NCI-H2196 treated with DMSO at 0.1 percent for 48 hours (cell line): ENCODE results near the gene CXXC4.

Experiments used
- DNase-seq: peaks from one replicate; lab custom pipeline; 2025; ENCODE audit not compliant: unreplicated experiment; lab: John Stamatoyannopoulos, UW

Gene CXXC4

DNA sequence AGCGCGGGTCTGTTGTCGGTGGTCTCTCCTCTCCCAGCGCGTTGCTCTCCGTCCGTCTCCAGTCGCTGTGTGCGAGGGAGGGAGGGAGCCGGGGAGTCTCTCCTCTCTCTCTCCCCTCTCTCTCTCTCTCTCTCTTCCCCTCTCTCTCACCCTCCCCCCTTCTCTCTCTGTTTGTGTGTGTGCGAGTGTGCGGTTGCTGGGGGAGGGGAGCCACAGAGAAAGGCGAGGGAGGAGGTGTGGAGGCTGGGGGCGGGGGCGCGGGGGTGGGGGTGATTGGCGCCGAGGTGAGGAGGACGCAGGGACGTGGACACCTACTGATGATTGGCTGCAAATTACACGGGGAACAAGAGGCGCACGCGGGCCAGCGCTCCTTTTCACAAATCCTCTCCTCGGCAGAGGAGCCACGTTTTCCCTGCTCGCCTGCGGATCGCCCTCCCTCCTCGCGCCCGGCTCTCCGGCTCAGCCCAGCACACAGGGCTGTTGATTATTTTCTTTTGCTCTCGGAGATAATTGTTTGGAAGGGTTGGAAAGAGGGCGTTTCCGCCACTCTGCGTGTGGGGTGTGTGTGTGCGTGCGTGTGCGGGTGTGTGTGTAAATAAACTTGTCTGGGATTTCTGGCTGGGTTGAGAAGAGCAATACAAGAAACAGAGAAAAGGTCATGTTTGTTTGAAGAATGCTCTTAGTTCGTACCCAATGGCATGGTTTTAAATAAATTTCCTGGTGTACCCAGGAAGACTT, at the start of gene CXXC4:
Gene CXXC4, minus strand, starts transcription at position 73 of the 738 bp plus-strand sequence. CDS start 3,092 bp downstream, outside the sequence.
- DNase-seq = peak; percentile 68

DNA sequence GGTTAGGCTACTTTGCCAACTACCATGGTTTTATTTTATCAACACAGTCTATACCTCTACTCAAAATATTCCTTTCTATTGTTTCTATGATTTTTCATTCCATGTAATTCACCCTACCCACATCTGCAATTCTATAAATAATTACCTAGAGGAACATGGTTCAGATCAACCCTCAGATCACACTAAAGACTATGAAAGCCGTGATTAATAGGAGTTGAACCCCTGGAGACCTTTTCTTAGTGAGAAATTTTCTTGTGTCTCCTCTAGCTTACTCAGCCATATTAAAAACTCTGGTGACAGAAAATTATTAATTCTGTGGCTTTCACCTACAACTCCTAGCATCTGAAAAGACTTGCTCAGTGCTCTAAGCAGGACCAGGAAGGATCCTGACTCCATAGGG, 38.5 kb upstream of the CXXC4 start:
- DNase-seq = no peak

DNA sequence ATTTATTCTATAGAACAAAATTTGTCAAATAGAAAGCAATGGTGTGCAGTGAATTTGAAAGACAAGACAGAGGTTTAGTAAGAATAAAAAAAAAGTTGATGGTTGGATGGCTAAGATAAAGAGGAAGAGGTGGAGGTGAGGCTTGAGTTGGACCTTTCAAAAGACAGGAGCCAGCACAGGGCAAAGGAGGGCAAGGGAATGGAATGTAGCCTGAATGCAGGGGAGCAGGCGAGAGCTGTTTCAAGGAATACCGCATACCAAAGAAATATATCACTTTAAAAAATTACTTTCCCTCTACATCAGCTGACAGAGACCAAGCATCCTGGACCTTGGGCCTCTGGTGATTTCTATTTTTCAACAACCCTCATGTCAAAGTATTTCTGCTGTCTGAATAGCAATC, 38.0 kb upstream of the CXXC4 start:
- no peak for DNase-seq

DNA sequence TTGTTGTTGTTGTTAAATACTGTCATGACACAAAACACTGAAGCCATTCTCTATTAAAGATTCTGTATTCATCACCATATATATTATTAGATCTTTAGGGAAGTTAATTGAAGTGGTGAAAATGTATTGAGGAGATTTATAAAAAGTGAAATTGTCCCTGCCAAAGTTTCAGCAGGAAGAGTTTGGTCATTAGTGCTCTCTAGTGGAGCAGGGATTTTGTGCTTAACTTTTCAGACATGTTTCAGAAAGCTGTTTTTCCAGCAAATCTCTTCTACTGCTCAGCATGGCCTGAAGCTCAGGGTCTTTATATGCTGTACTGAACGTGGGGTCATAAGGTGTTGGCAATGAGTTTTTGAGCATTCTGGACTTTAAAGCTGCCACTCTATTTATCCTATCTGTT, 36.7 kb upstream of the CXXC4 start:
- no peak for DNase-seq

DNA sequence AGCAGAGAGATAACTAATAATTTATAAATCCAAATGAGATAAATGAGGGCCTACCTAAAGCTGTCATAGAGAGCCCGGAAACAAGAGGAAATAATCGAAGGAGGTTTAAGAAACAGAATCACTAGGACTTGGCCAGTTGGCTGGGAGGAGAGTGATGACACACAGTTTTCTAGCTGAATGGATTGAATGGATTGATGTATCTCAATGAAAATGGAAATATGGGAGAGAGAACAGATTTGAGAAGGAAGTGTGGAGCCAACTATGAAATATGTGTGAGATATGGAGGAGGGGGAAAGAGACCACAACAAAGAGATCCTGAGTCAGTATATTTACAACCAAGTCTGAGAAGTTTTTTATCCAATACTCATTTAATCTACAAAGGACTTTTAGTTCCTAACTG, 35.7 kb upstream of the CXXC4 start:
- no peak for DNase-seq

DNA sequence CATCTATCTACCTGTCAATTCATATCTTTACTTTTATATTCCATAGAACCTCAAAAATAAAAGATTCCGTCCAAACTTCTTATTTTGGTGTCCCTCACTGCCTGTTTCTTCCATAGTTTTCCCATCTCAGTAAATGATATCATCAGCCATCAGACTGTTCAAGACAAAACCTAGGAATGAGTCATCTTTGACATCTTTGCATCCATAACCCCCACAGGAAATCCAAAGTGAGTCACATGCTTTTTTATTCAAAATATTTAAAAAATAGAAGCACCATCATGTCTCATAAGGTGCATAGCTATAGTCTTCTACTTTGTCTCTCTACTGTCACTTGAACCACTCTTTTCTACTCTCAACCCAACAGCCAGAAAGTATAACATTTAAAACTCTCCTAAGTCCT, 29.9 kb upstream of the CXXC4 start:
- DNase-seq = no peak

DNA sequence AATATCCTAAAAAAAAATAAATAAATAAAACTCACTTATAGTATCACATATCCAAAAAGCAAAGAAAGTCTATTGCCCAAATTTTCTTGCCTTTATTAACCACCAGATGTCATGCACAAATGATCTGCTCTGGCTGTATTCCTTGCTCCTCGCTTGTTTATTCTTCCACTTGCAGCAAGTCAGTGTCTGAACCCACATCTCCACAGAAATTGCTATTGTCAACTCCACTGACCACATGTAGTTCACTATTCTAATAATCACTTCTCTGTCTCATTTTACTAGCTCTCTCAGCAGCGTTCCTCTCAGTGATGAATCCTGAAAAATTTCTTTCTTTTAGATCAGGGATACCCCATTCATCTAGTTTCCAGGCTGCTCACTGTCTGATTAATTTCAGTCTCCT, 29.3 kb upstream of the CXXC4 start:
- no peak for DNase-seq

DNA sequence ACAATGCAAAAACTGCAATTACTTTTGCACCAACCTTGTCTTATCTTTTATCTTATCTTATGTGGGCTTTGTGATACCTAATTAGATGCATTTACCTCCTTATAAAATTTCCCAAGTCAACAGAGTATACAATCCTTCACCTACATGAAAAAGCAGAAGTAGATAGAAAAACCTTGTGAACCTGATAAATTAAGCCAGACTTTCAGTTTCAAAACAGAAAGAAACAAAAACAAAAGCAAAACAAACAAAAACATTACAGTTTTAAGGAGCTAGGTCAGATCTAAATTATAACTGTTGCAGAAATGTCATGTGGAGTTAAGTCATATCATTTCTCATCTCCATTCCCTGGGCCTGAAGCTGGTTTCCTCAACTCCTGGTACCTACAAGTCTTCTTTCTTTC, 24.9 kb upstream of the CXXC4 start:
- no peak for DNase-seq

DNA sequence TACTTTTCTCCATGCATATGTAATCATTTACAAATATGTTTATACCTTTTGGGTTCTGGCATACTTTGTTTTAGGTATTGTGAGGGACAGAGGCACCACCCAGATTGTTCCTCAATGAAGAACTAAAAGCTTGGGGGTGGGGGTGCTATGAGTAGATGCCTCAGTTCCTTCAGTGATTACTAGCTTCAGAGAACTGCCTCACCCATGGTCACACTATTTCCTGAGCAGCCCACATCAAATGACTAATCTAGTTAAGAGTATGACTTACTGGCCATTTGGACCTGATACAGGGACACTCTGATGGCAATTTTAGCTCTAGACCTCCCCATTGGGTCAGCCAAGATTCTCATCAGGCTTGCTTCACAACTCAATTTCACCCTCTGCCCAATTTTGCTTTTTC, 22.2 kb upstream of the CXXC4 start:
- DNase-seq = no peak

DNA sequence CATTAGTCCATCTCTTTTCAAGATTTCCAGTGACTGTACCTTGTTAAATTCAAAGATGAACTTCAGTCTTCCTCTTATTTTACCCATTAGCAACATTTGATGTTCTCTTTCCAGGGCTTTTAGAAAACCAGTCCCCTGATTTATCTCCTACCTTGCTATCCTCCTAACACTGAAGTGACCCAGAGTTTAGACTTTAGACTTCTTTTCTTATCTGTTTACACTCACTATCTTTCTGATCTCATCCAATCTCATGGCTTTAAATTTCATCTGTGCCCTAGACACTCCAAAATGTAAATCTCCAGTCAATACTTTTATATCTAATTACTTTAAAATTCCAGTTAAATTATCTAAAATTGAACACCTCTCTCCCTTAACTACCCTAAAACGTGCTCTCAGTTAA, 13.5 kb upstream of the CXXC4 start:
- no peak for DNase-seq

DNA sequence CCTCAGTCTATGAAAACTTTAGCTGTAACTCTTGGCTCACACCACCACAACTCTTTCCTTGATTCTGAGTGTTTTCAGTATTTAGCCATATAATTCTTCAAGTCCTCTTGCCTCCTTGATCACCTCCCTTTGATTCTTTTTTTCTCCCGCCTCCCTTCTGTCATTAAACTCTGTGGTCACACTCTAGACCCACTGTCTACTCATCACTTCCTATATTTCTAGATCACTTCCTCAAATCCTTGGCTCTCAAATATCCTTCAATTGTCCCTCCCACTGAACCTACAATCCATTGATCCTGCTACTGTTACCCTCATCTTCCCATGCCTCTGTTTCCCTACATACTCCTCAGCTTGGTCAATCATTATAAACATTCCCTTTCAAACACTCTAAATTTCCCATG, 12.4 kb upstream of the CXXC4 start:
- no peak for DNase-seq

DNA sequence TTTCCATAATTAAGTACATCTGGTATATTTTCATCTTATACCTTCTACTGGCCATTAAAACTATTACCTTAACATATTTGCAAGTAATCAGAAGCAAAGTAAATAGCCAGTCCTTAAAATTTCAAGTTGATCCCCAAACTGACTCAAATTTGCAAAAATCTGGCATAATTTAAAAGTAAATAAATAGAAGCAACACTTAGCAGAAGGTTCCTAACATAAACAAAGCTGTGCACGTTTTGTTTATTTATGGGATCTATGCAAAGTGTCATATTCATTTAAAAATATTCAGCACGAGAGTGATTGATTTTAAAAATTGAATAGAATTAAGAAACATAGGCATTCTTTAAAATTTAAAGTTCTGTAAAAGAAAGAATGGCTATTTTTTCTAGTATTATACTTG, 9.8 kb upstream of the CXXC4 start:
- DNase-seq = no peak

DNA sequence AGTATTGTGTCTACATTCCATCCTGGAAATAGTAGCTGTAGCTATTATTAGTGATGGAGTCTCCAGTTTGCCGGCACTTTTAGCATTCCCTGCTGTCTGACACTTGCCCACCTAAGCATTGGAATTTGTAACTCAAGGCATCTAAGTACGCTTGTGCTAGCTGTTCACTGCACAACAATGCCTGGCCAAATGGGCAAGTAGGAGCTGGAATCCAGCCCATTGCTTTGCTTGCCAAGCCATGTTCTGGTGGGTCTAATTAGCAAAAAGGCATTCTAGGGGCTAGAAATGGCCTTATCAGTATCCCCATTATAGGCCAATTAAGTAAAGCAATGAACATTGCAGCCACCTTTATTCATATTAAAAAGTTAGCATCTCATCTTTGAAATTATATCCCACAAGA, 7.8 kb upstream of the CXXC4 start:
- no peak for DNase-seq

DNA sequence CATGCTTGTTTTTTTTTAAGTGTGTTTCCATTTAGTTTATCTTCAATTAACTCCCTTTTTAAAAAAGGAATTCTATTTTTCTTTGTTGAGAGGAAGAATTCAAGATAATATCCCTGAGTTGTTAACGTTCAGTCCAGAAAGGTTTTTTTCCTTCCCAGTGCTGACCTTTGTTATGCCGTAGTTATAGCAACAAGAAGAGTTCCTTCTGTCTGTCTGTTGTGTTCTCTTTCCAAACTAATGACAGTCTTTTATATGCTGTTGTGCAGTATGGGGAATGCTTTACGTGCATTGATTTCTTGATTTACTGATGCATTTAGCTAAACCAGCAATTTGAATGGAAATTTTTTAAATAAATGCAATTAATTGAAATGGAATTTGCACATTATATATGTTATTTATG, 6.6 kb upstream of the CXXC4 start:
- no peak for DNase-seq

DNA sequence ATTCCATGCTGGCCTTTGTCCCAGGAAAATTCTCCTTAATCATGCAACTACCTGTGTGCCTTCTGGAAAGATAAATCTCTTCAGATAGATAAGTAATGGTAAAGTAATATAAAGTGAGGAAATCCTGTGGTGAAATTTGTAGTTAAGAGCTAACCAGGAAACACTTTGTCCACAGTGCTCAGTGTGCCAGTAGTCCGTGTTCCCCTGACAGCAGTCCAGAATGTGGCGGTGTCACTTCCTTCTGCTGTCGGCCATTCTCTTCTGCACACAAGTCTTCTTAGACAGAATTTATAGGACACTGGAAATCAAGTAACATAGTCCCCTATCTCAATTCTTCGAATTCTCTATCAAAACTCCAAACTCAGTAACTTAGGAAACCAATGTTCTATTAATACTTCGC, 5.7 kb upstream of the CXXC4 start:
- no peak for DNase-seq

DNA sequence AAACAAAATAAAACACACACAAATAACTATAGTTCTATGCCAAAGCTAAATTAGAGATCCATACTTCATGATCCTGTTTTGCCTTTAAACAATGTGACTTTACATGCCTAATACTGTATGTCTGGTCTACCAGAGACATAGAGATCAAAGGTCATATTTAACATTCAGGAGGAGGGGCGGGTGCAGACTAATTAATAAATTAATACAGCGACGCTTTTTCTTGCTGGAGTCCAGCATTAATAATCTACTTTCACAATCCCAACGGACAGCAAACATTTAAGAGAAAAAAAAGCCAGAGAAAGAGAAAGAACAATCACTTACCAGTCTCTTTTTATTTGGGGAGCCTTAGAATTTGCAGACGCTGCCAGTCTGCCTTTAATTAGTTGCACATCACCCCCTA, 509 bp downstream of the CXXC4 start:
- no peak for DNase-seq

DNA sequence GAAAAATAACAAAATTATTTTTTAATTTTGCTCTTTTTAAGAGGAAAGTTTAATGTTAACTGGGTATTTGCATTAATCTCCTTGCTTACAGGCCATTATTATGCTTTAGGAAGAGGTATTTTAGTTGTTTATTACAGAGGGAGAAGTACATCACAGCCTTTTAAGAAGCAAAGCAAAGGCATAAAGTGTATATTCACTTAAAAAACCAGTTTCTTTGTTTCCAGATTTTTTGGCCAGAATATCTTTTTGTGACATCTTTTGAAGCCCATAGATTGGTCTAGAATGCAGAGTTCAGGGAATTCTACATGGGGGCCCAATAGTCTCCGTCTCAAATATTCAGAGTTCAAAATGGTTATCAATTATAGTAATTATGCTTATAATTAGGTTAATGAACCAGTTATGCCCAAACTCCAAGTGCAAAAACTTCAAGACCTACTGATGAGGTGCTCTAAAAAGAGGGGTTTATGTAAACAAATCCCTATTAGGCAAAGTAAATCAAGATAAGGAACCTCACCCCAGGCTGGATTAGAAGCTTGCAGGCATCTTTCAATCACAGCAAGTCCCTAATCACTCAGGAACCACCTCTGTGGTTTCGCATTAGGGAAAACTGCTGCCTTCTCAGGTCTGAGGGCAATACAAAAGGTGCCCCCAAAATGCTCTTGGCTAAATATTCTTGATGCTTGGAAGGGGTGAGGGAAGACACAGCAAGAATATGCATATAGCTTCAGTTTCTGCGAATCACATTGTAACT, 1.4 kb downstream of the CXXC4 start:
- no peak for DNase-seq

DNA sequence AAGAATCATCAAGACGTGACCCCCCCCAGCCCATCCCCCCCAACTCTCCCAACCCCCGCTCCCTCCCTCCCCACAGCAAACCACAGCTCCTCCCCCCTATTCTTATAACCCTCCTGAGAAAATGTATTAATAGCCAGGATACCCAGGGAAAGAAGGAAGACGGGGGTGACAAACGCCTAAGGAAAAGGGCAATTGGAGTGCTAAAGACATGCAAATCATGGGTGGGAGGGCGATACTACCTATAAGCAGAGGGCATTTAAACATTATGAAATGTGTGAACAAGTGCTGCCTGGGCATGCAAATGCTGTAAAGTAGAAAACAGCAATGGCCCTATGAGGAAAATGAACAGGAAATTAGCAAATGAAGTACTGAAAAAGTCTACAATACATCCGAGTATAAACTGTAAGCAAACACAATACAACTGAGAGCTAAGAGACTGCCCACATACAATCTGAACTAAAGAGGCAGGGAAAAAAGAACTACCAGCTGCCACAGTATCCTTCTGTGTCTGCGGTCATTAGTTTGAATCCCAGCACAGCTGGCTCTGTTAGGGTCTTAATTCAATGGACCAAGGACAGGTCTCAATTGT, 2.4 kb downstream of the CXXC4 start:
- no peak for DNase-seq

DNA sequence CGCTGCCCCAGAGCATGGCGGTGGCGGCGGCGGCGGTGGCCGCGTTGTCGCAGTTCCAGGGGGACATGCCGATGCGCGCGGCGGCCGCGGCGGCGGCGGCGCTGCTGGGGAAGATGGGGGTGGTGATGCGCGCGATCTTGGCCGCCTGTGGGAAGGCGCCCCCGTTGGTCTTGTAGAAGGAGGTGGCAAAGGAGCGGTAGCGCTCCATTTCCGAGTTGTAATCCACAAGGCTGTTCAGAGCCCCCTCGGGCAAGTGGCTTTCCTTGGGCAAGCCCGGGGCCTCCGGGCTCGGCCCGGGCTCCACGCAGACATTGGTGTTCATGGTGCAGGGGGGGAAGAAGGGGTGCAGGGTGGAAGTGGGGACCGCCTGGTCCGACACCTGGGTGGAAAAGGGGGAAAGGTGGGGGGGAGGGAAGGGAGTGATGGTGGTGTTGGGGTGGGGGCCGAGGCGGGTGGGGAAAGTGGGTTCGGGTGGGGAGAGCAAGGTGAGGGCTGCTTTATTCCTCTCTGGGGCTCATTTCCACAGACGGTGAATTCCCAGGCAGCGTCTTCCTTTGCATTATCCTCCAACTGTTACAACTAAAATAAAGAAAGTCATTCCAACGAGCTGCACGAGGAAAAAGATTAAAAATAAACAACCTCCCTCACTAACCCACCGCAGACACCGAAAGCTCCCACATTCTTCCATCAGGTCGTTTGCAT, 3.1 kb downstream of the CXXC4 start:
- DNase-seq = no peak

DNA sequence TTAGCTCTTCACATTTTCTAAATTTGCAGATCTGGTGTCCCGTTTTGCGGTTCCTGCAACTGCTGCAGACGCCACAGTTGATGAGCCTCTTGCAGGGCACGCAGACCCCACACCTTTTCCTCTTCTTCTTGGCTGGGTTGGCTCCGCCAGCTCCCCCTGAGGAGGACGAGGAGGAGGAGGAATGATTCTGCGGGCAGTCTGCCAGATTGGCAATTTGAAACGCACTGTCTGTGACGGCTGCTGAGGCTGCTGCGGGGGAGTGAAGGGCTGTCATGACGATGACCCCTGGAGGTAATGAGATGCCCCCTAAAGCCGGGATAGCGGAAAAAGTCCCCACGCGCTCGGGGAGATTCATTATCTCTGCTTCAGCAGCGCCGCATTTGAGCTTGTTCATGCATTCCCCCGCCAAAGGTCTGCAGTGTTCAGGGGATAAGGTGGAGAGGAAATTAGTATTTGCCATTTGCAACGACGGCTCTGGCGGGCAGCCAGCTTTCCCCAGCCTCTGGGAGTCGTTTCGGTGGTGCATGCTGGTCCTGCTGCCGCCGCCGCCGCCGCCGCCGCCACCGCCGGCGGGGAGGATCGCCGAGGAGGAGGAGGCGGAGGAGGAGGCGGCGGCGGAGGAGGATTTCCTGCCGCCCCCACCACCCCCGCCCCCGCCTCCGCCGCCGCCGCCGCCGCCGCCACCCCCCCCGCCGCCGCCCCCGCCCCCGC, 3.8 kb downstream of the CXXC4 start:
- peak; percentile 38 for DNase-seq

DNA sequence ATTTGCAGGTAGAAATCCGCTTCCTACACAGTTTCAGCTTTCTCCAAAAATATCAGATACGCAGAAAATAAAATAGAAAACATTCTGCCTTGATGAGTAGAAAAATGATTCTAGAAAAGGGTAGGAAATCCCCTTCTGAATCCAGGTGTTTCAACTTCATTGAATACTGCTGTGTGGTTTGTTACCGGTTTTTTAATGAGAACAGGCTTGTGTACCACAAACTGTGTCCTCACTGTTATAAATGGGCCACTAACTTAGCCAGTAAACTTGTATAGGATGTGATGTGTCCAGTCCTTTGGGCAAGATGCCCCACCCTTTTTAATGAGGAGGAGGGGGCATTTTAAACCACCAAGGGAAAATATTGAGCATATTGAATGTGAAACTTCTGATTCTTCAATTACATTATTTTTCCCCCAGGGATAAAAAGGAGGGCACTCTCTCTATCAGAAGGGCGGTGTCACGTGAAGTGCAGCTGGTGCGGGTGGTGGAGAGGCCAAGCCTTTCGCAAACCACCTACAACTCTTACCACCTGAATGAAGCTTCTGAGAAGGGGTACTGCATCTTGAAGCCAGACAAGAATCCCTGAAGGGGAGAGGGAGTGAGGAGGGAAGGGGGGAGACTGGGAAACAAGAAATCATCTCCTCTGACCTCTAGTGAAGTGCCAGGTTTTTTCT, 4.5 kb downstream of the CXXC4 start:
- DNase-seq = no peak
